Skin epidermis (tissue), 12 donors: Measurements from ENCODE around the gene BLNK.

Experiments used
- H3K27ac ChIP-seq, 21 experiments: fragments of 200-600 bp; sonication (generic) in 11 of 21; one replicate each; pipeline ENCODE4 v1.5.0; 2020; ENCODE audit warnings: mild to moderate bottlenecking in 3 of 21, inconsistent platforms in 2 of 21, moderate library complexity in 2 of 21
- H3K4me3 ChIP-seq, 7 experiments: fragments of 200-600 bp; sonication (generic) in 2 of 7; one replicate each; pipeline ENCODE4 v1.5.0; 2020; ENCODE audit warnings: inconsistent platforms in 2 of 7, mild to moderate bottlenecking in 2 of 7, moderate library complexity in 1 of 7

Gene BLNK

GRCh38 chr10:96176985-96177384 is 94.4 kb downstream of the BLNK start:
- Histone ChIP-seq H3K27ac (no peak overlapping the region), H3K4me3 (no peak overlapping the region)

GRCh38 chr10:96172666-96173065 is 98.7 kb downstream of the BLNK start:
- H3K4me3 ChIP-seq: no peak overlapping the region
- H3K27ac ChIP-seq: no peak overlapping the region

GRCh38 chr10:96170230-96170629 is 101.1 kb downstream of the BLNK start:
- Histone ChIP-seq H3K4me3 (no peak overlapping the region), H3K27ac (no peak overlapping the region)

GRCh38 chr10:96168546-96168945 is 102.8 kb downstream of the BLNK start:
- Histone ChIP-seq H3K4me3 (no peak overlapping the region), H3K27ac (no peak overlapping the region)

GRCh38 chr10:96165726-96166125 is 105.6 kb downstream of the BLNK start:
- Histone ChIP-seq H3K27ac (no peak overlapping the region), H3K4me3 (no peak overlapping the region)

GRCh38 chr10:96153070-96153469 is 118.3 kb downstream of the BLNK start:
- H3K4me3 ChIP-seq: no peak overlapping the region
- no peak overlapping the region for H3K27ac ChIP-seq

- no peak overlapping the region for H3K27ac ChIP-seq
- no peak overlapping the region for H3K4me3 ChIP-seq
These were observed 118.9 kb downstream of the BLNK start for GRCh38 chr10:96152437-96152836.
